ENCODE results near the gene FRMD5. TPM values are rescaled to one million over a fixed set of nuclear protein-coding genes. Genes with fewer than 3 reads are reported as not detected.

The FRMD5 gene
- total RNA-seq, 2 experiments from 2014 or later, result not detected

DNA sequence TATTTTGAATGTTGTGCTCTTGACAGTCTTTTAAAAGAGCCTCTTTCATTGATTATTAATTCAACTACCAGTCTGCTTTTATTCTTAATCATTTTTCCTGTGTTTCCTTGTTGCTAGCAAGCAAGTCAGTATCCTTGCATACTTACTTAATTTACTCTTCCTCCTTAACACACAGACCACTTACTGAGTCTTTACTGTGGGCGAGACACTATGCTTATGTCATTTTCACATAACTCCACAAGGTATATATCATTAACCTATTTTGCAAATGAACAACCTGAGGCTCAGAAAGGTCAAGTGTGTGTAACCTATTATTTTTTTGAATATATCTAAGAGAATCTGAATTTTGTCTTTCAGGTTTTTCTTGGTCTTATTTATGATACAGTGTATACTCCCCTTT lies 237.3 kb downstream of the FRMD5 start:
- Mint-ChIP-seq H3K4me3 (no peak overlapping the region), H3K27ac (no peak overlapping the region), H3K36me3 (ENCODE audit: low read depth) (no peaks in the 10 kb centered on the region), H3K9me3 (no peaks in the 10 kb centered on the region), H3K27me3 (peaks cover 23% of the 10 kb centered on the region), H3K4me1 (no peaks in the 10 kb centered on the region)
- DNase-seq, result no peak
- CTCF ChIA-PET, result no interaction called here
- POLR2A ChIA-PET, result no interaction called here

DNA sequence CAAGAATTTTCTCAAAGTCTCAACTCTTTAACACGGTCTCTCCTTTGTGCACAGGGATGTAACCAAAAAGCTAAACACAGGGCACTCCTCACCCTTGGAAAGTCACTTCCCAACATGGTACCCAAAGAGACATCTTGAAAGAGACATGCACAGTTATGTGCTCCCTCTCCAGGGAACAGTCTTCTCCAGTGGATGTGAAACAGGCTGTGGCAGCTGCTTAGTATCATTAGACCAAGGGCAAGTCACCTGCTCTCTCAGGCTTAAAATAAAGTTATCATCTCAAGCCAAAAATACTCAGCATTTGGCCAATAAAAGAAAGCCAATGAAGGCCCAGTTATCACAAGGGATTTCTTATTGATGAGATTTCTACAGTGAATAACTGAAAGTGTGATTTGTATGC lies 239.9 kb downstream of the FRMD5 start:
- DNase-seq, result no peak
- Mint-ChIP-seq H3K27me3 (peaks cover 16% of the 10 kb centered on the region), H3K4me3 (no peak overlapping the region), H3K9me3 (no peaks in the 10 kb centered on the region), H3K27ac (no peak overlapping the region), H3K4me1 (no peaks in the 10 kb centered on the region), H3K36me3 (ENCODE audit: low read depth) (no peaks in the 10 kb centered on the region)
- POLR2A ChIA-PET, result no interaction called here
- CTCF ChIA-PET, result interaction anchor here (0.8 kb wide), 1 partner anchor 52 kb away, joined by 3 read pairs; no protein-coding TSS in a partner anchor

DNA sequence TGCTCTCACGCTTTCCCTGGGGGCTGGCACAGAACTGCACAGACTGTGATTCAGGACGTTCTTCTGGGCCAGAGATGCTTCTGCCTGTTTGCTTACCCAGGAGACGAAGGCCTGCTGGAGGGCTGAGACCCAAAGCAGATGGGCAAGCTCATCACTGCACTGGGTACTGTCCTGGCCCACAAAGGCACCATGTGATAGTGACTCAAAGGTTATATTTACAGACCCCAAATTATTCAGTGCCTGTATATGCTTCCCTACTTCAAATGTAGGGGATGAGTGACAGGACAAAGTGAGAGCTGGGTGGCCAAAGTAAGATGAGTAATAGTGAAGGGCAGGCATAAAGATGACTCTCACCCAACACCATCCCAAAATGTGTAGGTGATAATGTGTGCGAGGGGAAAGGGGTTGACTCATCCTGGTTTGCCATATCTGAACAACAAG lies 240.9 kb downstream of the FRMD5 start:
- ChIA-PET CTCF (interaction anchor here (0.8 kb wide), 1 partner anchor 51 kb away, joined by 3 read pairs; no protein-coding TSS in a partner anchor), POLR2A (no interaction called here)
- no peak for DNase-seq
- Mint-ChIP-seq H3K4me3 (no peak overlapping the region), H3K27me3 (peaks cover 13% of the 10 kb centered on the region), H3K4me1 (peaks cover 3% of the 10 kb centered on the region), H3K36me3 (ENCODE audit: low read depth) (no peaks in the 10 kb centered on the region), H3K9me3 (no peaks in the 10 kb centered on the region), H3K27ac (no peak overlapping the region)

DNA sequence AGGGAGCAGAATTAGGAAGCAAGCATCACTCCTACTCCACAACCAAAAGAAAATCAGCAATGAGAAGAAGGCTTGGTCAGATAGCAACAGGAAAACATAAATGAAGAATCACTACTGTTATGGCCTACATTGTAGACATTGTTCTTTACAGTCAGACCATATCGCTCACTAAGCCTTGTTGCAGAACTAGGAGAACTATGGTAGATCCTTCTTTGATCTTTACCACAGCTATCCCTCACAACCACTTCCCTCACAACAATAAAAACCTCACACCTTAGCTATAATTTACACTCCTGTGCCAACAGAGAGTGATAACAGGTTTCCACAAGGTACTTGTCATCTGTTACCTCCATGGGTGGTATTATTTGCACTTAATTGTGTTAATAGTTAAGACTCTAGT lies 241.7 kb downstream of the FRMD5 start:
- Mint-ChIP-seq H3K4me3 (no peak overlapping the region), H3K36me3 (ENCODE audit: low read depth) (no peaks in the 10 kb centered on the region), H3K4me1 (peaks cover 11% of the 10 kb centered on the region), H3K27me3 (peaks cover 10% of the 10 kb centered on the region), H3K9me3 (no peaks in the 10 kb centered on the region), H3K27ac (no peak overlapping the region)
- CTCF ChIA-PET, result no interaction called here
- POLR2A ChIA-PET, result no interaction called here
- no peak for DNase-seq

DNA sequence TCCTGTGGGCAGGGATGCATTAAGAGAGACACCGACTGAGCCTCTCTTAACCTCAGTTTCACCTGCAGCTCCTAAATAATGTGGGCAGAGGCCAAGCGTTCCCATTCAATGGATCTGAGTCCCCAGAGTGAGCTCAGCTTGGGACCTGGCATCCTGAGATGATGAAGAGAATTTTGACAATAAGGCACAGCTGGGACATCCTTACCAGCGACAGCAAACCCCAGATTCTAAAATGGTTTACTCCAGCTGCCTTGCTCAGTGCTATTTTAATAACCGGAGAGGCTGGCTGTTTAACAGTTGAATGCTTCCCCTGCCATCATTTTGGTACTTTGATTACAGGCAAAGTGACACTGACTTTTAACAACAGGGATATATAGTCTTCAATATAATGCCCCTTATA lies 244.5 kb downstream of the FRMD5 start:
- Mint-ChIP-seq H3K4me3 (no peak overlapping the region), H3K9me3 (no peaks in the 10 kb centered on the region), H3K4me1 (peaks cover 15% of the 10 kb centered on the region), H3K27ac (no peak overlapping the region), H3K36me3 (ENCODE audit: low read depth) (no peaks in the 10 kb centered on the region), H3K27me3 (peaks cover 5% of the 10 kb centered on the region)
- POLR2A ChIA-PET, result no interaction called here
- CTCF ChIA-PET, result no interaction called here
- no peak for DNase-seq

DNA sequence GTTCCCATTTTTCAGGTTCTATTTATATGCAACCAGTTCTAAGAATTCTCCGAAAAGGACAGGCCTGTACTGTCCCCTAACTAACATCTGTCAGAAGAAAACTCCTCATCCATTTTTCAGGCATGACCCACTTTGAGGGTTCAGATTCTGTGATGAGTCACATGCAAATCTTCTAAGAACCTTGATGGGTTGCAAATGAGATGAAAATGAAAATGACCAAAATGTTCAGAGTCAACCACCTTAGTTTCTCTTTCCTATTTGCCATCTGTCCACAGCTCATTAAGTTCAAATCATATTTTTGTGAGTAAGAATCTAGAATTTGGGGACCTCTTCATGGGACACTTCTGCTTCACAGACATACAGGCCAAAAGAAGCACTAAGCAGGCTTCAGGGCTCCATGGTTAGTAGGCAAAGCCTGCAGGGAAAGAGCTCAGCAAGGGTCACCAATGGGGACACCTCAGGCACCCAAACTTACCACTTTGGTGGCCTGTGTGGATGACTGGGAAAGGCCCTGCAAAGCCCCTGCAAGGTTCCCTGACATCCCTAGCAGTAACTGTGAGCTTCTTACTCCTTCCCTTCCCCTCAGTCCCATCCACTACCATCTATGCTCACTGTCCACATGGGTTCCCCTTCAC lies 246.3 kb downstream of the FRMD5 start:
- Mint-ChIP-seq H3K4me1 (peaks cover 15% of the 10 kb centered on the region), H3K4me3 (no peak overlapping the region), H3K36me3 (ENCODE audit: low read depth) (no peaks in the 10 kb centered on the region), H3K27ac (no peak overlapping the region), H3K27me3 (peaks cover 5% of the 10 kb centered on the region), H3K9me3 (no peaks in the 10 kb centered on the region)
- POLR2A ChIA-PET, result interaction anchor here (1.1 kb wide), 1 partner anchor 41 kb away, joined by 3 read pairs; no protein-coding TSS in a partner anchor
- CTCF ChIA-PET, result no interaction called here
- DNase-seq, result no peak

DNA sequence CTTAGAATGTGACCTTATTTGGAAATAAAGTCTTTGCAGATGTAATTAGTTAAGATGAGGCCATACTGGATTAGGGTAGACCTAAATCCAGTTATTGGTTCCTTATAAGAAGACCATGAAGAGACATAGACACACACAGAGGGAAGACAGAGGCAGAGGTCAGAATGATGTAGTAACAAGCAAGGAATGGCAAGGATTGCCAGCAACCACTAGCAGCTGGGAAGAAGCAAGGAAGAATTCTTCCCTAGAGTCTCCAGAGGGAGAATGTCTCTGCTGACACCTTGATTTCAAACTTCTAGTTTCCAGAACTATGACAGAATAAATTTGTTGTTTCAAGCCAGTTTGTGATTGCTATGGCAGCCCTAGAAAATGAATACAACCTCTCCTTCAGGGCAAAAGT lies 251.6 kb downstream of the FRMD5 start:
- CTCF ChIA-PET, result no interaction called here
- no peaks in the 10 kb centered on the region for H3K9me3 Mint-ChIP-seq
- H3K4me1 Mint-ChIP-seq, result peaks cover 5% of the 10 kb centered on the region

DNA sequence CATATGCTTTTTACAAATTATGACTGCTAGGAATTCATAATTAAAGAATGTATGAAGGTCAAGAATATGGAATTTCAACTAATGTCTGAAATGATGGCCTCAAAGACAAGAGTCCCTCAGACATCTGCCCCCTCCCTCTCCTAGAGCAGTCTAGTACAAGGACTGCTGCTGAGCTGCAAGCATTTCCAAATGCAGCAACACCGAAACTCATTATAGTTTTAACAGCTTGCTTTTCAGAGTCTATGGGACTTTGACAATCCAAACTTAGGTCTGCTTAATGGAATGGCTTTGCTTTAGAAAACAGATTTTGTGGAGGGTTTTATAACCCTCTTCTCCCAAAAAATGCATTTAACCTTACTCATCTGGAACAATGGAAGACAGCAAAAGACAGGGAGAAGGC lies 252.9 kb downstream of the FRMD5 start:
- Mint-ChIP-seq H3K9me3 (no peaks in the 10 kb centered on the region), H3K4me1 (no peaks in the 10 kb centered on the region), H3K27ac (no peak overlapping the region), H3K36me3 (ENCODE audit: low read depth) (no peaks in the 10 kb centered on the region), H3K4me3 (no peak overlapping the region), H3K27me3 (peaks cover 6% of the 10 kb centered on the region)
- ChIA-PET CTCF (no interaction called here), POLR2A (no interaction called here)
- no peak for DNase-seq

More for the DNA sequence above, 251.6 kb downstream of the FRMD5 start:
- Mint-ChIP-seq H3K36me3 (ENCODE audit: low read depth) (no peaks in the 10 kb centered on the region), H3K27me3 (peaks cover 6% of the 10 kb centered on the region), H3K27ac (no peak overlapping the region), H3K4me3 (no peak overlapping the region)
- no peak for DNase-seq
- POLR2A ChIA-PET, result no interaction called here

DNA sequence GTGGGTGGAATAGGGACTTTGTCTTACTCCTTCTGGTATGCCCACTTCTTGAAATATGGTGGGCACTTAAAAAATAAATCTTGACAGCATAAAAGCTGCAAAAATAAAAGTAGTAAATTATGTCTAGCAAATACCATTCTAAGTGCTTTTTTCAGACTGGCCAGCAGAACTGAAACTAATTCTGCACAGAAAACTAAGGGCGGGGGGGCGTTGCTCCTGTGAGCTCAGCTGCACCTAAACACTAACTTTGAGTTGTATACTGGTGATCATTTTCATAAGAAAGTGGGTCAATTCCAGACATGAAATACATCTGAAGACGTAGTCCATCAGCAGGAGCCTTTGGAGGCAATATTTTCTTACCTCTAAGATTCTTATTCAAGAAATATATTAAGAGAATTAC lies 253.5 kb downstream of the FRMD5 start:
- ChIA-PET POLR2A (no interaction called here), CTCF (interaction anchor here (1.4 kb wide), 1 partner anchor 124 kb away, joined by 3 read pairs; no protein-coding TSS in a partner anchor)
- no peak overlapping the region for H3K4me3 Mint-ChIP-seq
- no peaks in the 10 kb centered on the region for H3K9me3 Mint-ChIP-seq
- DNase-seq, result no peak
- no peaks in the 10 kb centered on the region for H3K4me1 Mint-ChIP-seq
- H3K27ac Mint-ChIP-seq, result no peak overlapping the region
- peaks cover 8% of the 10 kb centered on the region for H3K27me3 Mint-ChIP-seq
- H3K36me3 Mint-ChIP-seq (ENCODE audit: low read depth), result no peaks in the 10 kb centered on the region

DNA sequence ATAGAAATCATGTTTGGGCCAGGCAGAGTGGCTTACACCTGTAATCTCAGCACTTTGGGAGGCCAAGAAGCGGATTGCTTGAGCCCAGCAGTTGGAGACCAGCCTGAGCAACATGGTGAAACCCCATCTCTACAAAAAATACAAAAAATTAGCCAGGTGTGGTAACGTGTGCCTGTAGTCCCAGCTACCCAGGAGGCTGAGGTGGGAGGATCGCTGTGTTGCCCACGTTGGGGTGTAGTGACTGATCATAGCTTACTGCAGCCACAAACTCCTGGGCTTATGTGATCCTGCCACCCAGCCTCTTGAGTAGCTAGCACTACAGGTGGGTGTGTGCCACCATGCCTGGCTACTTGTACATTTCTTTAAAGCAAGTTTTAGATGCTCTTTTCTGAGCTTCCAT lies 254.0 kb downstream of the FRMD5 start:
- no peaks in the 10 kb centered on the region for H3K36me3 Mint-ChIP-seq (ENCODE audit: low read depth)
- peaks cover 8% of the 10 kb centered on the region for H3K27me3 Mint-ChIP-seq
- H3K27ac Mint-ChIP-seq, result no peak overlapping the region
- H3K9me3 Mint-ChIP-seq, result no peaks in the 10 kb centered on the region
- H3K4me3 Mint-ChIP-seq, result no peak overlapping the region
- DNase-seq, result no peak
- CTCF ChIA-PET, result interaction anchor here (1.4 kb wide), 1 partner anchor 125 kb away, joined by 3 read pairs; no protein-coding TSS in a partner anchor
- H3K4me1 Mint-ChIP-seq, result no peaks in the 10 kb centered on the region
- POLR2A ChIA-PET, result no interaction called here

DNA sequence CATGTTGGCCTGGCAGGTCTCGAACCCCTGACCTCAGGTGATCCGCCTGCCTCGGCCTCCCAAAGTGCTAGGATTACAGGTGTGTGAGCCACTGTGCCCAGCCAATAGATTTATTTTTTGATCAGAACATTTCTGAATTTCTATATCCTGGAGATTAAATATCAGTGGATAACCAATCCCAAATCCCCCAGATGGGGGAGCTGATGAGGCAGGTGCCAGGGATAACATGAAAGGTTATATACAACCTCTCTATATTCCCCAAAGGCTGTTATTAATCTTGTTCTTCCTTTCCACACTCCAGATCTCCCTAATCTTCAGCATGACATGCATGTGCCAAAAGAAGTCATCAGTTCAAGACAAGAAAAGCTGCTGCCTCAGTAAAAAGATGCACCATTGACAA lies 256.0 kb downstream of the FRMD5 start:
- ChIA-PET POLR2A (no interaction called here), CTCF (interaction anchor here (0.5 kb wide), 1 partner anchor 593 kb away, joined by 3 read pairs; no protein-coding TSS in a partner anchor)
- H3K27me3 Mint-ChIP-seq, result peaks cover 9% of the 10 kb centered on the region
- no peaks in the 10 kb centered on the region for H3K36me3 Mint-ChIP-seq (ENCODE audit: low read depth)
- no peak overlapping the region for H3K27ac Mint-ChIP-seq
- H3K4me1 Mint-ChIP-seq, result no peaks in the 10 kb centered on the region
- H3K9me3 Mint-ChIP-seq, result no peaks in the 10 kb centered on the region
- H3K4me3 Mint-ChIP-seq, result no peak overlapping the region
- DNase-seq, result no peak

DNA sequence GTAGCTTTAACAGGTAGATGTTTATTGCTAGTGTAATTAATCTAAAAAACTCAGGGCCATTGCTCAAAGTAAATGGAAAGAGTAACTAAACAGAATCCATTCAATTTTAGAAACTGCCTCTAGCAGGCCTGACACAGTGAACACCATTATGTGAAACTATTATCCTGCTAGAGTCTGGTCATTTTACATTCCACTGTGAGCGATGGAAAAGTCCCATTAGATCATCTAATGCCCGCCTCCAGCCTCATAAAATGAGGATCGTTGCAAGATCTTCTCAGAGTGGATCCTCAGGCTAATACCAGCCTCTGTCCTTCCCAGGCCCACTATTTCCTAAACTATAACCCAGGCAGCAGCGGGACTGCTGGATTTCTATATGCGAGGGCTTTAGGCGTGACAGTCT lies 260.6 kb downstream of the FRMD5 start:
- Mint-ChIP-seq H3K4me3 (no peak overlapping the region), H3K27me3 (peaks cover 7% of the 10 kb centered on the region), H3K4me1 (no peaks in the 10 kb centered on the region), H3K36me3 (ENCODE audit: low read depth) (no peaks in the 10 kb centered on the region), H3K9me3 (no peaks in the 10 kb centered on the region), H3K27ac (no peak overlapping the region)
- ChIA-PET POLR2A (no interaction called here), CTCF (no interaction called here)
- no peak for DNase-seq

DNA sequence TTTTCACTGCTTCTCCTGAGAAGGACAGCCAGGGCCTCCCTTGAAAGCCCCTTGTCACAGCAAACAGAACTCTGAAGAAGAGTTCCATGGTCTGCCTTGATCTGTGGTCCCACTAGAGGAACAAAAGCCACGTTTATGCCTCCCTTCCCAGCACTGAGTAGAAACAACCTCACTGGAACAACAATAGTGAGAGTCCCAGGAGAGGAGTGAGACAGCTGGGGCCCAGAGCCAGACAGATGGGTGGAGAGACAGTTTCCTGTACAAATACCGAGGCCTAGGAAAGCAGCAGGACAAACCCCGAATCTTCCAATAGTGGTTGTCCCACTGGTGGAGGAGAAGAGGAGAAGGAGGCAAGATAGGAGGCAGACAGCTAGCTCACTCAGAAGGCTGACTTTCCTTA lies 262.2 kb downstream of the FRMD5 start:
- ChIA-PET POLR2A (no interaction called here), CTCF (no interaction called here)
- Mint-ChIP-seq H3K4me1 (no peaks in the 10 kb centered on the region), H3K27me3 (peaks cover 9% of the 10 kb centered on the region), H3K36me3 (ENCODE audit: low read depth) (no peaks in the 10 kb centered on the region), H3K9me3 (no peaks in the 10 kb centered on the region), H3K4me3 (no peak overlapping the region), H3K27ac (no peak overlapping the region)
- DNase-seq, result no peak

DNA sequence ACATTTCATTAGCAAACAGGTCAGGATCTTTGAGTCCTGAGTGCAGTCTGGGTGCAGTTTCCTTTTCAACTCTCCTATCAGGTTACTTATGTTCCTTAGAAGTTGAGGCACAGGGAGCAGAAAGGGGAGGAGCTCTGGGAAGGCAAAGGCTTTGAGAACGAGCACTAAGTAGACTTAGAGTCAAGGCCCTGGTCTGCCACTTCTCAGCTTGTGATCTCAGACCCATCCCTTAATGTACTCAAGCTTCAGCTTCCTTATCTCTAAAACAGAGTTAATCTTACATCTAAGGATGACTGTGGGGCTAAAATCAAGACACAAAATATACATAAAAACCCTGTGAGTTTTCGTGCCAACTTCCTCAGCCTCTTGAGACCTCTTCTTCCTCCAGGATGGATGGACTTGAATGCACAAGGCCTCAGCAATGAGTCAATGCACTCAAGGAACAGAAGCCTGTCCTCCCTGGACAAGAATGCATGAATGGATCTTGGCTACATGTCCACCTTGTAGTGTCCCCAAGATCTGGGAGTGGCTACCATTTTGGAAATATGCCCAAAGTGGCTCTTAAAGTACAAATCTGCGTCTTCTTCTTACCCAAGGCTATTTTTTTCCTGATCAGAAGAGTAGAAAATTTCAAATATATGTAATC lies 263.2 kb downstream of the FRMD5 start:
- CTCF ChIA-PET, result no interaction called here
- H3K27me3 Mint-ChIP-seq, result peaks cover 7% of the 10 kb centered on the region

More for the DNA sequence above, 263.2 kb downstream of the FRMD5 start:
- Mint-ChIP-seq H3K9me3 (no peaks in the 10 kb centered on the region), H3K36me3 (ENCODE audit: low read depth) (no peaks in the 10 kb centered on the region), H3K4me1 (no peaks in the 10 kb centered on the region), H3K4me3 (no peak overlapping the region), H3K27ac (no peak overlapping the region)
- POLR2A ChIA-PET, result no interaction called here
- no peak for DNase-seq

Data from activated CD4-positive, alpha-beta memory T cell treated with anti-CD3 and anti-CD28 coated beads, Interleukin-2, amount 10 ng/mL, durations not matched to agents 7 days and 5 days (primary cell).